Activated T-helper 1 cell treated with anti-CD3 and anti-CD28 coated beads, Interleukin-12 subunit alpha, Interleukin-12 subunit beta, Interleukin-2, Interleukin-4 antibody, amounts not matched to agents 30 ng/mL and 10 ng/mL and 1 ng/mL, durations not matched to agents 14 hours and 24 hours and 36 hours (primary cell): ENCODE results near the gene CKS2. TPM values are rescaled to one million over a fixed set of nuclear protein-coding genes. Genes with fewer than 3 reads are reported as not detected.

Experiments used
- DNase-seq: peaks from one replicate; pipeline ENCODE4 v3.0.0; 2021; ENCODE audit warnings: low spot score
- H3K27ac Mint-ChIP-seq: one replicate; pipeline ENCODE4 v1.8.0; 2021; ENCODE audit warnings: mild to moderate bottlenecking, mixed read lengths
- H3K27me3 Mint-ChIP-seq: one replicate; pipeline ENCODE4 v1.8.0; 2022; ENCODE audit warnings: mild to moderate bottlenecking, moderate library complexity, mixed read lengths; ENCODE audit not compliant: insufficient read depth
- H3K36me3 Mint-ChIP-seq: one replicate; pipeline ENCODE4 v1.8.0; 2021; ENCODE audit warnings: low read depth, mixed read lengths
- H3K4me1 Mint-ChIP-seq: one replicate; pipeline ENCODE4 v1.8.0; 2021; ENCODE audit warnings: low read depth, mixed read lengths
- H3K4me3 Mint-ChIP-seq: one replicate; pipeline ENCODE4 v1.8.0; 2021; ENCODE audit warnings: mild to moderate bottlenecking, moderate library complexity, mixed read lengths
- H3K9me3 Mint-ChIP-seq: one replicate; pipeline ENCODE4 v1.8.0; 2021; ENCODE audit warnings: mixed read lengths
- intact Hi-C: fragments of 100-400 bp; cut with micrococcal nuclease; formaldehyde crosslinking; loops from one replicate; pipeline ENCODE4 v1.15.1; 2024
- total RNA-seq: library from RNA; stranded (reverse); gene quantifications from 2 replicates; pipeline ENCODE4 v1.2.3, GENCODE V29; 2022

Gene CKS2
- total RNA-seq, 1 donor from 2014 or later, result 162 TPM

DNA sequence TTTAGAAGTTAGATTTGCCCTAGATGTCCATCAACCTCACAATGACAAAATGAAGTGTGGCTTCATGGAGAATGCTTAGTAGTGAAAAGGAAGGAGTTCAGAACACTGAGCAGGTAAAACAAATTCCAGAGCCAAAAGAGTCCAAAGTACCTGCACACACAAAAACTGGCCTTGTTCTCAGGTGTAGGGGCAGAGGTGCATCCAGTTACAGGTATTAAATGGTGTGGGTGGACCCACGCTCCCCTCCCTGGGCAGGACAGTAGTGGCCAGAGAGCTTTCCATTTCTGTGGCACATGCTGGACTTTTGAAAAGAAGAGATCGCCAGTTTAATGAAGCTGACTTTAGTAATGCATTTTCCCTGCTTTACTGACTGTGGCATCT, 54.5 kb downstream of the CKS2 start:
- Mint-ChIP-seq H3K4me3 (no peak overlapping the region), H3K27me3 (no peaks in the 10 kb centered on the region), H3K9me3 (no peaks in the 10 kb centered on the region), H3K4me1 (no peaks in the 10 kb centered on the region), H3K36me3 (peaks cover 12% of the 10 kb centered on the region), H3K27ac (no peak overlapping the region)
- intact Hi-C loops, result no loop called here
- no peak for DNase-seq

Other genes with a start within 250 kb of the CKS2 start
- not detected in 2 replicates for gene SHC3, start 132.4 kb upstream of the CKS2 start, total RNA-seq
- gene SECISBP2, start 7.3 kb downstream of the CKS2 start, total RNA-seq, result 49.4 and 54.9 TPM in 2 replicates
- 388 and 411 TPM in 2 replicates for gene SEMA4D, start 186.9 kb downstream of the CKS2 start, total RNA-seq